Measurements from ENCODE around the gene KAZN. TPM values are rescaled to one million over a fixed set of nuclear protein-coding genes. Genes with fewer than 3 reads are reported as not detected.

Gene KAZN
- total RNA-seq, 1 donor from 2014 or later = 2.2 TPM

GRCh38 chr1:15058261-15058660 is 459.8 kb downstream of the KAZN start:
- no peak for DNase-seq
- intact Hi-C loops (cut with micrococcal nuclease) = no loop called here
- no peak for ATAC-seq

DNA sequence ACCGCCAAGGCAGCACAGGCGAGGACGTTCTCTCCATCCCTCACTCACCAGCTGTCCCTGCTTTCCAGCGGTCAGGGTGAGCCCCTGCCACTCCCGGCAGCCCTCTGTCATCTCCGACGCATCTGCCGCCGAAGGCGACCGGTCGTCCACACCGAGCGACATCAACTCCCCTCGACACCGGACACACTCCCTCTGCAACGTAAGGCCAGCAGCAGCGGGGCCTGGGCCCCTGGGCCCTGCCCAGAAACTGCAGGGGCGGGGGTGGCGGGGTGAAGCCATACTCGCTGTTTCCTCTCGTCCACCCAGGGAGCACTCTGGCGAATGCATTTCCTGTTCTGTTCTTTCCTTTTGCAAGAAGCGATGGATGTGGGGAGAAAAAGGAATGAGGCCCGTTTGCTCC is 461.6 kb downstream of the KAZN start:
- intact Hi-C loops (cut with micrococcal nuclease) = no loop called here
- no peak for DNase-seq
- no peak for ATAC-seq

GRCh38 chr1:15062479-15063099 is 464.1 kb downstream of the KAZN start:
- no peak for DNase-seq
- no peak for ATAC-seq
- intact Hi-C loops (cut with micrococcal nuclease) = no loop called here

DNA sequence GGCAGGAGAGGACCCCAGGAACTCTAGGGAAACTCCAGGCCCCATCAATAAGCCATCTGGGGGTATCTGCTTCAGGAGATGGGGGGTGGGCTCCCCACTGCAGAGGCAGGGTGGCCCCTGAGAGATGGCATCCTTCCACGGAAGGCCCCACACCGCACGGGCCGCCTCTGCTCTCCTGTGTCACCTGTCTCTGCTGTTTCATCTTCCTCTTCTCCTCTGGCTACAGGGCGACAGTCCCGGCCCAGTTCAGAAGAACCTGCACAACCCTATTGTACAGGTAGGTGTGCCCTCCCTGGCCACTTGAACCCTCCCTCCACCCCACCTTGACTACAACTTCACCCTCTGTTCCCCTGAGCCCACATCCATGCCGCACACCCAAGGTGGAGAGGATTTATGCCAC is 464.9 kb downstream of the KAZN start:
- DNase-seq (no peak), ATAC-seq (no peak)
- intact Hi-C loops (cut with micrococcal nuclease) = no loop called here

GRCh38 chr1:15063783-15064182 is 465.3 kb downstream of the KAZN start:
- DNase-seq (no peak), ATAC-seq (no peak)
- intact Hi-C loops (cut with micrococcal nuclease) = no loop called here

DNA sequence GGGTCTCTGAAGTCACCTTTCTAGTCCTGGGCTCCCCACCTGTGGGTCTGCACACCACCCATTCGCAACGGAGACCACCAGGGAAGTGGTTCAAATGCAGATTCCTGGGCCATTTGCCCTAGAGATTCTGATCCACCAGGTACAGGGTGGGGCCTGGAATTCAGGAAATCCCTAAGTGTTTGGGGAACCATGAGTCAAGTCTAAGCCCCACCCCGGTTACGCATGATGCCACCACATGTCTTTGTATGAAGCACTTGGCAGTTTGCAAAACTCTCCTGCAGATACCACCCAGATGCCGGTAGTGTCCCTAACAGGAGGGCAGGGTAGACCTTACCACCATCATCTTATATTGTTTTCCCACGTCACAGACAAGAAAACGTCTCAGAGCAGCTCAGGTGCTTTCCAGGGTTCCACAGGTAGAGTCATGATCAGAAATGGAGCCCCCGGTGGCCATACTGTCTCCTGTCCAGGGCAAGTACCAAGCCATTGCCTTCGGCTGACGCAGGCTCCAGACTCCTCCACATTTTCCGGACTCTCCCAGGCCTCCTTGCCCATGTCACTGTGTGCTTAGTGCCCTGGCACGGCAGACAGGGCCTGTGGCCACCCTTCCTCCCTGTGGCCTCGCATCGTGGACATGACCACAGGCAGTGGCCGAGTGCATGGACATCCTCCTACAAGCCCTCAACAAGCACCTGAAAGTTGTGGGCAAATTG is 465.9 kb downstream of the KAZN start:
- no peak for DNase-seq
- ATAC-seq = no peak
- intact Hi-C loops (cut with micrococcal nuclease) = no loop called here

GRCh38 chr1:15065291-15065690 is 466.8 kb downstream of the KAZN start:
- DNase-seq (no peak), ATAC-seq (no peak)
- intact Hi-C loops (cut with micrococcal nuclease) = no loop called here

DNA sequence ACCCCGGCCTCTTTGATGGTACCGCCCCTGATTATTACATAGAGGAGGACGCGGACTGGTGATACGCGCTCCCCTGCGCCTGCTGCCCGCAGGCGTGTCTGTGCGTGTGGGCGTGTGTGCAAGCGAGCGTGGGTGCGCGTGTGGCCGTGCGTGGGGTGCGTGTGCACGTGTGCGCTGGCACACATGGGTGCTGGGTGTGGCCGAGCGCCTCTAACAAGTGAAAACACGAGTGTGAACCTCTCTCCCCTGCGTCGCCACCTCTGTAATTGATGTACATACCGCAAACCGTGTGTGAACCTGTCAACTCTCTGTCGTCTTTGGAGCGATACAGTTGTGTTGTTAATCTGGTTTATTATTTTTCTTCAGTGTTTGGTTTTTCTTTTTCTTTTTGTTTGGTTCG is 467.3 kb downstream of the KAZN start:
- no peak for DNase-seq
- intact Hi-C loops (cut with micrococcal nuclease) = no loop called here
- no peak for ATAC-seq

GRCh38 chr1:15066191-15066590 is 467.7 kb downstream of the KAZN start:
- ATAC-seq (no peak), DNase-seq (no peak)
- intact Hi-C loops (cut with micrococcal nuclease) = no loop called here

- DNase-seq (no peak), ATAC-seq (no peak)
- intact Hi-C loops (cut with micrococcal nuclease) = no loop called here
Measured at GRCh38 chr1:15067148-15067547, 468.7 kb downstream of the KAZN start.

DNA sequence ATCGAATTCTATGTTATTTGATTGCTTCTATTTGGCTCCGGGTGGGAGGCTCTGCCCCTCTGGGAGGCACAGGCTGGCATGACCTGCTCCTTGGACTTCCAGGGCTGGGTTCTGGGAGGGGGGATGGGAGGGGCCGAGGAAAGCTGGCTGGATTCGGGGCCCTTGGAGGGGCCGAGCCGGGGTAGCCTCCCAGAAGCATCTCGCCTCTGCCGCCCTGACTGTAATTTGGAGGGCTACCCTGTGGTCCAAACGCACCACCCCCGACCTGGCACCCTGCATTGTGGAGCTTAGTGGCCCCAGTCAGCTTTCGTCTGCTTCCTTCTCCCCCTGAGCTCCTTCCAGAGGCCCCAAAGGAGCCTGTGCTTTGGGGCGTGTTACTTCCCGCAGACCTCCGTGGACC is 469.7 kb downstream of the KAZN start:
- intact Hi-C loops (cut with micrococcal nuclease) = no loop called here
- ATAC-seq (no peak), DNase-seq (no peak)

DNA sequence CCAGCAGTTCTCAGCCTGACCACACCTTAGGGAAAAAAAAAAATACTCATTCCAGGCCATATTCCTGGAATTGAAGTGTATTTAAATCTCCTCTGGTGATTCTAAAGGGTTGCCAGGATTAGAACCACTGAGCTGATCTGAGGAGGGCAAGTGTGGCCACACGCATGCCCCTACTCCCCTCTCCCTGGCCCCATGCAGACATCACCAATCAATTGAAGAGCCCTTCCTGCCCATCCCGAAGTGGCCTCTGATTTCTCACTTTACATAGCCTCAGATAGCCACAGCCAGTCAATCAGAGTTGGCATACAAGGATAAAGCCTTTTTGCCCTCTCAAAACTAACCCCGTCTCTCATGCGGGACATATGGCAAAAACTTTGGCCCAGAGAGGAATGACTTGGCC is 470.5 kb downstream of the KAZN start:
- intact Hi-C loops (cut with micrococcal nuclease) = no loop called here
- ATAC-seq (no peak), DNase-seq (no peak)

GRCh38 chr1:15070145-15070748 is 471.8 kb downstream of the KAZN start:
- no peak for ATAC-seq
- DNase-seq = no peak
- intact Hi-C loops (cut with micrococcal nuclease) = no loop called here

DNA sequence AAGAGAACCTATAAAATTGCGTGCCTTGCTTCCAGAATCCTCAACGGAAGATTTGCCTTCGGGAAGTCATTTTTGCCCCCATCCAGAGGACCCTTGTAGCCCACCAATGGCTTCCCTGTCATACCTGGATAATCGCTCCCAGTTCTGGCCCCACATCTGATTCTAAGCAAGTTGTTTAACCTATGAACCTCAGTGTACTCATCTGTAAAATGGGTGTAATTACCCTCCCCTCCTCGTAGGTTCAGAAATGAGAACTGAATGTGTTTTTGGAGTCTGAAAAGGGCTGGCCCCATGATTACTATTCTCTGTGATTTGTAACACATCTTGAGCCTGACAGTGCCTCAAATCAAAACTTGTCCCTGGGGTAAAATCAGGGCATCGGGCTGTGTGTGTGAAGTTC is 473.5 kb downstream of the KAZN start:
- ATAC-seq (no peak), DNase-seq (no peak)
- intact Hi-C loops (cut with micrococcal nuclease) = no loop called here

- intact Hi-C loops (cut with micrococcal nuclease) = no loop called here
- DNase-seq (no peak), ATAC-seq (no peak)
Measured at GRCh38 chr1:15073799-15074308, 475.4 kb downstream of the KAZN start.

GRCh38 chr1:15075175-15075574 is 476.7 kb downstream of the KAZN start:
- ATAC-seq (no peak), DNase-seq (no peak)
- intact Hi-C loops (cut with micrococcal nuclease) = no loop called here

DNA sequence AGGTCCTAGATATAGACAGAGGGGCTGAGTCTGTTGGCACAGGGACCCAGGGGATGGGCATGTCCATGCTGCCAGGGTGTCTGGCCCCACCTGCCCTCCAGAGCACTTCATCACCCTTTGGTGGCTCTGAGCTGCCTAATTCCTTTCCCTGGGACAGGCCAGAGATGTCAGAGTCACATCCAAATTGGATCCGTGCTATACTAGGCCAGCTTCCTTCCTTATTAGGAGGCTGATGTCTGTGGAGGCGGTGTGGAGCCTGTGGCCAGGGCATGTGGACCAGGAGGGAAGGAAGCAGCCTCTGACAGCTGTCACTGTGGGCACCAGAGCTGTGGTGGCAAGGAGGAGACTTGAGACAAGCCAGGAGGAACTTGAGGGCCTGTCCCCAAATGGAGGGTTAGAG is 477.3 kb downstream of the KAZN start:
- intact Hi-C loops (cut with micrococcal nuclease) = no loop called here
- DNase-seq (no peak), ATAC-seq (peak; percentile 66)

GRCh38 chr1:15076807-15077206 is 478.3 kb downstream of the KAZN start:
- intact Hi-C loops (cut with micrococcal nuclease) = no loop called here
- no peak for DNase-seq
- no peak for ATAC-seq

DNA sequence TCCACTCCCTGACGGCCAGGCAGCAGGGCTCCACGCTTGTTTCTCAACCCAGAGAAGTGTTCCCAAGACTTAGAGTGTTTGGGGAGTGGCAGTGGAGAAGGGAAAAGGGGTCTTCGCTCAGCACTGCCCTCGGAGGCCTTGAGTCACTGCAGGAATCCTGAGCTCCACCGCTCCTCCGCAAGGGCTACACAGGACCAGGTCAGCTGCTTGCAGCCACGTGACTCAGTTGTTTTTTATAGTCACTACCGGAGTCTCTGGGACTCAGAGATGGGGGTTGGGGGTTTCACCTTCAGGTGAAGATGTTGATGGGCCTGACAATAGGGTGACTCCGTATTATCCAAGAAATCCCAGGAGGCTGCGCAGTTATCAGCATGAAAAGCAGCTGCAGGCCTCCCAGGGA is 478.9 kb downstream of the KAZN start:
- DNase-seq = no peak
- intact Hi-C loops (cut with micrococcal nuclease) = no loop called here
- ATAC-seq = no peak

DNA sequence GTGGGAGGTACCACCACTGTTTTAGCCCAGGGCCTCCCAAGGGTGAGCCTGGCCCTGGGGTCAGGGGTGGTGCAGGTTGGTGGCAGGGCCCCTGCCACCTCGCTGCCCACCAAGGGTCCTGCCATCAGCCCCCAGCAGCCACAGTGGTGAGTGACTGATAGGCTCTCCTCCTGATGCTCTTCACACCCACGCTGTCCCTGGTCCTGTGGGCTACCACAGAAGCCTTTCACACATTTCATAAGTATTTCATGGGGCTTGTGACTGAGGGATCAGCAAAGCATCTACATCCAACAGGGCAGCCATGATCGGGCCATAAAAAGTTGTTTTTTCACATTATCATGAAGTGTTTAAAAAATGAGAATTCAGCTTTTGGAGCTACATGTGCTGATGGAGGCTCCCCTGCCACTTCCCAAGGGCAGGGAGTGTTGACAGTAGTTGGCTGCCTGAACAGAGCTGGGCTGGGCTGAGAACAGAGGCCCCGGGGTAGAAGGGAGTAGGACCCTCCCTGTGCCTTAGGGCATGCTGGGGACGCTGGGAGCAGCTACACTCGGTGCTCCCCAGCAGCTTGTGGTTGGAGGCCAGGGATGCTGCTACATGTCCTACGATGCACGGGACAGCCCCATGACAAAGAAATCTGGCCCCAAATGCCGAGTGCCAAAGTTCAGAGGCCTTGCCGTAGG is 482.0 kb downstream of the KAZN start:
- intact Hi-C loops (cut with micrococcal nuclease) = no loop called here
- DNase-seq (no peak), ATAC-seq (peak; percentile 29)
